SU-DHL-6 (cell line): ENCODE data around the gene KRT6A.
"Not testable (repeated sequence)": the region's sequence is repeated elsewhere in the genome, so short reads cannot be mapped to it uniquely, and the experiment has no call there.

Experiments used
- H2AFZ ChIP-seq: fragments of 200-600 bp; sonication (generic); 2 replicates; pipeline ENCODE4 v1.6.1; 2014; ENCODE audit warnings: low read depth, mild to moderate bottlenecking, moderate library complexity, mixed read lengths, antibody characterized with exemption, low read length; ENCODE audit not compliant: severe bottlenecking
- H3F3A ChIP-seq: fragments of 200-600 bp; shearing (Covaris generic); 2 replicates; pipeline ENCODE4 v1.6.0; 2016; ENCODE audit warnings: antibody characterized with exemption, mild to moderate bottlenecking; ENCODE audit not compliant: insufficient read depth
- H3K27ac ChIP-seq: fragments of 200-600 bp; sonication (generic); 2 replicates; pipeline ENCODE4 v1.5.1; 2016; ENCODE audit warnings: low read depth, mild to moderate bottlenecking, low read length, moderate library complexity, mixed read lengths
- H3K27me3 ChIP-seq: fragments of 200-600 bp; sonication (generic), shearing (Covaris generic); 2 replicates; pipeline ENCODE4 v1.6.0; 2014; ENCODE audit warnings: mild to moderate bottlenecking, low read length
- H3K36me3 ChIP-seq: fragments of 200-600 bp; sonication (generic); 2 replicates; pipeline ENCODE4 v1.6.1; 2014; ENCODE audit warnings: mild to moderate bottlenecking, low read length, mixed read lengths
- H3K4me2 ChIP-seq: fragments of 300-600, 200-600 bp; shearing (Covaris generic), sonication (generic); 2 replicates; pipeline ENCODE4 v1.6.0; 2014; ENCODE audit warnings: low read length, low read depth, mild to moderate bottlenecking; ENCODE audit not compliant: poor library complexity, severe bottlenecking
- H3K4me3 ChIP-seq: fragments of 200-600 bp; sonication (generic); 2 replicates; pipeline ENCODE4 v1.5.1; 2014; ENCODE audit warnings: antibody characterized with exemption, low read length, mild to moderate bottlenecking, mixed read lengths; ENCODE audit not compliant: insufficient read depth, poor library complexity, severe bottlenecking
- H3K79me2 ChIP-seq: fragments of 200-600 bp; sonication (generic); 2 replicates; pipeline ENCODE4 v1.6.1; 2014; ENCODE audit warnings: mild to moderate bottlenecking, low read length, moderate library complexity; ENCODE audit not compliant: insufficient read depth
- H3K9ac ChIP-seq: fragments of 200-600 bp; sonication (generic); 2 replicates; pipeline ENCODE4 v1.7.0; 2014; ENCODE audit warnings: mild to moderate bottlenecking, low read length
- H3K9me2 ChIP-seq: fragments of 200-600 bp; sonication (generic); replicated peaks from 2 replicates; pipeline ENCODE4 v1.6.1; 2014; ENCODE audit warnings: low read length; ENCODE audit not compliant: insufficient read depth
- H3K9me3 ChIP-seq: fragments of 200-600 bp; sonication (generic); 2 replicates; pipeline ENCODE4 v1.6.1; 2014; ENCODE audit warnings: low read length, mixed read lengths; ENCODE audit not compliant: insufficient read depth
- H4K20me1 ChIP-seq: fragments of 200-600 bp; sonication (generic); 2 replicates; pipeline ENCODE4 v1.6.1; 2014; ENCODE audit warnings: low read depth, mild to moderate bottlenecking, antibody characterized with exemption, low read length, moderate library complexity, mixed read lengths
- EZH2phosphoT487 ChIP-seq: fragments of 200-600 bp; sonication (generic), shearing (Covaris generic); conservative IDR thresholded peaks from 2 replicates; pipeline ENCODE4 v1.6.1; 2018; ENCODE audit warnings: mild to moderate bottlenecking, antibody characterized with exemption, low read length, moderate library complexity, mixed read lengths
- TF ChIP-seq, protein P1 (sequence below): fragments of 200-600 bp; sonication (generic); IDR thresholded peaks from one replicate; pipeline ENCODE4 v1.5.1; 2017; ENCODE audit warnings: antibody characterized with exemption, mild to moderate bottlenecking, low read length, moderate library complexity; ENCODE audit not compliant: insufficient read depth, poor library complexity, severe bottlenecking

Gene KRT6A

DNA sequence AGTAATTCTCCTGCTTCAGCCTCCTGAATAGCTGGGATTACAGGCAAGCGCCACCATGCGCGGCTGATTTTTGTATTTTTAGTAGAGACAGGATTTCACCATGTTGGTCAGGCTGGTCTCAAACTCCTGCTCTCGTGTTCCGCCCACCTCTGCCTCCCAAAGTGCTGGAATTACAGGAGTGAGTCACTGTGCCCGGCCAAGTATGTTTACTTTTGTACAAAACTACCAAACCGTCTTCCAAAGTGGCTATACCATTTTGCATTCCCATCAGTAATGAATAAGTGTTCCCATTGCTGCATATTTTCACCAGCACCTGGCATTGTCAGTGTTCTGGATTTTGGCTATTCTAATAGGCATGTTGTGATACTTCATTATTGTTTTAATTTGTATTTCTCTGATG, 8.4 kb upstream of the KRT6A start:
- Histone ChIP-seq H3K9ac (no peak overlapping the region), H3K27me3 (no peaks in the 10 kb centered on the region), H3K79me2 (no peaks in the 10 kb centered on the region), H3K9me3 (no peaks in the 10 kb centered on the region), H3K27ac (no peak overlapping the region), H3K36me3 (no peaks in the 10 kb centered on the region), H3F3A (no peaks in the 10 kb centered on the region), H2AFZ (no peak overlapping the region), H3K4me2 (no peak overlapping the region), H4K20me1 (no peaks in the 10 kb centered on the region), H3K4me3 (no peak overlapping the region), H3K9me2 (no peaks in the 10 kb centered on the region)
- TF ChIP-seq, protein P1, sequence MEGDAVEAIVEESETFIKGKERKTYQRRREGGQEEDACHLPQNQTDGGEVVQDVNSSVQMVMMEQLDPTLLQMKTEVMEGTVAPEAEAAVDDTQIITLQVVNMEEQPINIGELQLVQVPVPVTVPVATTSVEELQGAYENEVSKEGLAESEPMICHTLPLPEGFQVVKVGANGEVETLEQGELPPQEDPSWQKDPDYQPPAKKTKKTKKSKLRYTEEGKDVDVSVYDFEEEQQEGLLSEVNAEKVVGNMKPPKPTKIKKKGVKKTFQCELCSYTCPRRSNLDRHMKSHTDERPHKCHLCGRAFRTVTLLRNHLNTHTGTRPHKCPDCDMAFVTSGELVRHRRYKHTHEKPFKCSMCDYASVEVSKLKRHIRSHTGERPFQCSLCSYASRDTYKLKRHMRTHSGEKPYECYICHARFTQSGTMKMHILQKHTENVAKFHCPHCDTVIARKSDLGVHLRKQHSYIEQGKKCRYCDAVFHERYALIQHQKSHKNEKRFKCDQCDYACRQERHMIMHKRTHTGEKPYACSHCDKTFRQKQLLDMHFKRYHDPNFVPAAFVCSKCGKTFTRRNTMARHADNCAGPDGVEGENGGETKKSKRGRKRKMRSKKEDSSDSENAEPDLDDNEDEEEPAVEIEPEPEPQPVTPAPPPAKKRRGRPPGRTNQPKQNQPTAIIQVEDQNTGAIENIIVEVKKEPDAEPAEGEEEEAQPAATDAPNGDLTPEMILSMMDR, result no peak

GRCh38 chr12:52500574-52500973, 7.5 kb upstream of the KRT6A start:
- not testable (repeated sequence) for H3K27me3 ChIP-seq, H2AFZ ChIP-seq, H3K27ac ChIP-seq, H4K20me1 ChIP-seq, H3K4me2 ChIP-seq, H3K79me2 ChIP-seq, H3K9me3 ChIP-seq, H3K36me3 ChIP-seq, H3K9me2 ChIP-seq, H3F3A ChIP-seq, H3K9ac ChIP-seq, H3K4me3 ChIP-seq

DNA sequence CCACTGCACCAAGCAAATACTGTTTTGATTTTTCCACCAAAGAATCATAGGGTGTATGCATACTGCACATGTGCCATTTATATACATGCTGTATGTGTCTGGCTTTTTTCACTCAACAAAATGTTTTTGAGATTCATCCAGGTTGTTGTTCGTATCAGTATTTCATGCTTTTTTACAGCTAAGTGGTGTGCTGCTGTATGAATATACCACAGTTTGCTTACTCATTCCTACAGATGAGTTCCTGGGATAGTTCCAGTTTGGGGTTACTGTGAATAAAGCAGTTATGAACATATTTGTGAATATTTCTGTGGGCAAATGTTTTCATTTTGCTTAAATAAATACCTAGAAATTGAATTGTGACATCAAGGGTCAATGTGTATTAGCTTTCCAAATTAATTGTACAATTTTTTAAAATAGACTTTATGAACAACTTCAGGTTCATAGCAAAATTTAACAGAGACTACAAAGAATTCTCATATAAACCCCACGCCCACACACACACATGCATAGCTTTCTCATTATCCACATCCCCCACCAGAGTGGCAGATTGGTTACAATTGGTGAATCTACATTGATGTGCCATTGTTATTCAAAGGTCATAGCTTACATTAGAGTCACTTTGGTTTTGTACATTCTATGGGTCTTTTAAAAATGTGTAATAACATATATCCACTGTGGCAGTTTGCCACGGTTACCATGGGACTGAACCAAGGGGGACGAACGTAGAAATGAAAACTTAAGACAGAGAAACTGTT, 6.9 kb upstream of the KRT6A start:
- Histone ChIP-seq H3K27me3 (no peaks in the 10 kb centered on the region), H3K9me3 (no peaks in the 10 kb centered on the region), H3K9me2 (no peaks in the 10 kb centered on the region), H3K4me2 (no peak overlapping the region), H3K9ac (no peak overlapping the region), H3F3A (no peaks in the 10 kb centered on the region), H3K36me3 (no peaks in the 10 kb centered on the region), H4K20me1 (no peaks in the 10 kb centered on the region), H2AFZ (no peak overlapping the region), H3K79me2 (no peaks in the 10 kb centered on the region), H3K27ac (no peak overlapping the region), H3K4me3 (no peak overlapping the region)
- no peak for TF ChIP-seq EZH2phosphoT487
- TF ChIP-seq, protein P1, result no peak

- Histone ChIP-seq H3K27ac (no peak overlapping the region), H4K20me1 (no peaks in the 10 kb centered on the region), H2AFZ (no peak overlapping the region), H3K36me3 (no peaks in the 10 kb centered on the region), H3F3A (no peaks in the 10 kb centered on the region), H3K9me3 (no peaks in the 10 kb centered on the region), H3K4me2 (no peak overlapping the region), H3K79me2 (no peaks in the 10 kb centered on the region), H3K4me3 (no peak overlapping the region), H3K9me2 (no peaks in the 10 kb centered on the region), H3K9ac (no peak overlapping the region), H3K27me3 (no peaks in the 10 kb centered on the region)
- TF ChIP-seq, protein P1, result no peak
- no peak for TF ChIP-seq EZH2phosphoT487
These were observed 5.9 kb upstream of the KRT6A start for GRCh38 chr12:52498946-52499345.
